GM18505 (cell line): ENCODE measurements around the gene KCNG2.

ENCODE experiments used
- ATAC-seq: cut with Tn5 transposase; IDR thresholded peaks from one replicate; pipeline ENCODE4 v1.9.1; 2021; ENCODE audit not compliant: unreplicated experiment
- POLR2A ChIP-seq: IDR thresholded peaks from 4 replicates; pipeline ENCODE4 v1.6.1; 2011; ENCODE audit warnings: borderline replicate concordance; ENCODE audit not compliant: insufficient read depth, insufficient read length; ENCODE audit errors: extremely low read depth

The KCNG2 gene

DNA sequence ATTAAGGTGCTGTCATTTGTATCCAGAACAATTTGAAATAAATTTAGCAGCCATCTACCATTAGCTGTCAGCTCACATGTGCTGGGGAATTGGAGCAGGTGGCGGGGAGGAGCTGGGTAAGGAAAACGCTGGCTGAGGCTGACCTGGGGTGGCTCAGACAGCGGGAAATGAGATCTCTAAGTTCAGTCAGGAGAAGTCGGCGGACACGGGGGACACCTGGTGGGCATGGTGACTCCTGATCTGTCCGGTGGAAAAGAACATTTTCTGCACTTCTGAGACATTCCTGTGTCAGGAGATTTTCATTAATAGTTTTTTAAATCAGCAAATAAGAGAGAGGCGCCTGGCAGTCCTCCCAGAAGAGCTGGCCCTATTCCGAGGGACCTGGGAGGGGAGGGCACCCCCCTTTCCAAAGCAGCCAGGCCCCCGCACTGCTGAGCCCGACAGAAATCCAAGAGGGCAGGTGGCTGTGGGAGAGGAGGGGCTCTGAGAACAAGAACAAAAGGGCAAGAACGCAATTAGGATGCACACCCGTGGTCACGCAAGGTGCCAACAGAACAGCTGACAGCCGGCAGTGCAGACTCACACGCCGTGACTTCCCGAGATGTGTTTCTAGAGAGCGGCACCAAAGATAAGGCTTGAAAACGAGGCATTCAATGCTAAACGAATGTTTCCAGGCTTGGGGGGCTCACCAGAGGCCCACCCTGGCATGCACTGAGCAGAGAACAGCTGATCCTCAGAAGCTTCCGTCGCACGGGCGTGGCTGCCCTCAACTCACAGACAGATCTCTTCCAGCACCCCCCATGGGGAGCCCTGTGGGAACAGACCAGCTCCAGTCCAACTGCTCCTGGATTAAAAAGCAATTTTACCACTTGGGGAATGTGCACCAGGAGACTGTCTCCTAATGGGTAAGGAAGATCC lies 127.3 kb downstream of the KCNG2 start:
- no peak for ATAC-seq
- TF ChIP-seq POLR2A, result no peak

- ATAC-seq, result no peak
- no peak for TF ChIP-seq POLR2A
Measured at GRCh38 chr18:79926306-79926705, 128.6 kb downstream of the KCNG2 start.

DNA sequence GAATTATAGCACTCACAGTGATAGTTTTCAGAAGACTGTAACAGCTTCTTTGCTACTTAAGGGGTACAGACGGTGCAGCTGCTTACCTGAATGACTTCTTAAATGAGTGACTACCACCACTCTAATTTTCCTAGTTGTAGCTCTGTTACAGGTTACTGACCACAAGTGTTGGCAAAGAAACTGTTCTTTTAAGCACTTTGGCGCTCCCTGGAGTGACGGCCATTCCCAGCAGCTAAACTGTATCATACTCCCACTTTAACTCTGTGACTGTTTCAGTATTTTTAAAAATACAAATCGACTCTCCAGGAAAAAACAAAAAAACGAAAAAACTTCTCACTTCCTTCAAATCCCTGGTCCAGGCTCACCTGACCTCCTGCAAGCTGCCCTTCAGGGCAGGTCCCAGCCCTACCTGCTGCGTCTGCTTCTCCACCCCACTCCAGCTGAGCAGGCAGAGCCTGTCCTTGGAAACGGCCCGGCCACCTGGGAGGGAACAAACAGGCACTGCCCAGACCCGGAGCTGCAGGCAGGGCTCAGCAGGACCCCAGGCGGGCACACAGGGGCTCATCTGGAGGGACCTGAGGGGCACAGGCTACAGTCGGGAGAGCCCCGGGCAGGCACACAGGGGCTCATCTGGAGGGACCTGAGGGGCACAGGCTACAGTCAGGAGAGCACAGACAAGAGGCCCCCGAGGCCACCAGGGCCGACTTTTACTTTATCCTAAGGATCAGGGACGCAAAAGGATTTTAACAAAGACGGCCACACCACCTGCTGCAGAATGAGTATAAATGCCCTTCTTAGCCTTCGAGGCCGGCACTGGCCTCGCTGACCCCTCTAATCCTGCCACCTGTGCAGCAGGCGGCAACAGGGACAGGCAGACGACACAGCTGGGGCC lies 129.2 kb downstream of the KCNG2 start:
- no peak for ATAC-seq

DNA sequence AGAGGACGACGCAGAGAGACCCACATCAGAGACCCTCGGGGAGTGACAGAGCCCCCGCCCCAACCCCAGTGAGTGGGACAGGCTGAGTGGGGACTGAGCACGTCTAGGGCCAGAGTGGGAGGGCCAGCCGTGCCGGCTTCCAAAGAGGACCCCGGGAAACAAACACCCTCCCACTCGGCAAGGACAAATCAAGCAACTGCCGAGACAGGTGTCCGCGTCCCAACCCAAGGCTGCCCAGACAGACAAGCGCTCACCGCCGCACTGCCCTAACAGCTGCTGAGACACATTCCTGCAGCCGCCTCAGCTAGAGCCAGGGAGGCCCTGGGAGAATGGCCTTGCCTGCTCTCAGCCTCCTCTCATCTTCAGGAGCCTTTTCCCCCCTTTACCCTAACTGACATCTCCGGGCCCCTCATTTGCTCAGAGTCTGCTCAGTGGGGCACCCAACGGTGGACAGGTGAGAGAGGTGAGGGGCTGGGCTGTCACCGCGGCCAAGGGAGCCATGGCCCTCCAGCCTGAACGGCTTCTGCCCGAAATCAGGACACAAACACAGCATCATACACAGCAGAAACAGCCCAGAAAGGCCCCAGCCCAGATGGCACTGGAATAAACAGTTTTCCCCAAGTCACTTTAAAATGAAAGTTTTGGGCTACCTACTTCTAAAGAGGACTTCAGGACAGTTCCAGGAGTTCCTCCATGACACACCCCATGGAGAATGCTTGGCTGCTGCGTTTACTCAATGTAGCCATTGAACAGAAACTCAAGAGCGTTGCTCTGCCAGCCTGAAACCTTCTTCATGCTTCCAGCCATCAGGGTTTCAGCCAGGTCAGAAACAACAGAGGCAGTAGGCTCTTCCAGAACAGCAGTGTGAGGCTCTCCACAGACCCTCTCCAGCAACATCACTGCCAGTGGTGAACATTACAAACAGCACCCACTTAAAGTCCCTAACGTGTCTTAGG lies 130.1 kb downstream of the KCNG2 start:
- ATAC-seq, result no peak
- no peak for TF ChIP-seq POLR2A

More for the DNA sequence above, 129.2 kb downstream of the KCNG2 start:
- no peak for TF ChIP-seq POLR2A

DNA sequence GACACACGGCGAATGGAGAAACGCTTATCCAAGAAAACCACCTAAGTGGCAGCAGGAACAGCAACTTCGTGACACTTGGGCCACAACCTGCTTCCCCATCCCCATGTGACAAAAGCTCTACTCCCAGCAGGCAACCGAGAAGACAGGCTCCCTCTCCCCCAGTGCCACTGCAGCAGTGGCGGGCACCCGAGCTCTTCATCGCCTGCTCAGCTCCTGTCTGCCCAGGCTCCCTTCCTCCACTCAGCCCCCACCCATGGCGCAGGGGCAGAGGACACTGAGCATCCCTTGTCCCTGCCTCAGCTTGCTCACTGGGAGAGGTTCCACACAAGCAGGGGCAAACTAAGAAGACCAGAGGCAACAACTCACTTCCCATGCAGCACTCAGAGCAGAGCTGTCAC lies 130.8 kb downstream of the KCNG2 start:
- no peak for ATAC-seq
- TF ChIP-seq POLR2A, result no peak

DNA sequence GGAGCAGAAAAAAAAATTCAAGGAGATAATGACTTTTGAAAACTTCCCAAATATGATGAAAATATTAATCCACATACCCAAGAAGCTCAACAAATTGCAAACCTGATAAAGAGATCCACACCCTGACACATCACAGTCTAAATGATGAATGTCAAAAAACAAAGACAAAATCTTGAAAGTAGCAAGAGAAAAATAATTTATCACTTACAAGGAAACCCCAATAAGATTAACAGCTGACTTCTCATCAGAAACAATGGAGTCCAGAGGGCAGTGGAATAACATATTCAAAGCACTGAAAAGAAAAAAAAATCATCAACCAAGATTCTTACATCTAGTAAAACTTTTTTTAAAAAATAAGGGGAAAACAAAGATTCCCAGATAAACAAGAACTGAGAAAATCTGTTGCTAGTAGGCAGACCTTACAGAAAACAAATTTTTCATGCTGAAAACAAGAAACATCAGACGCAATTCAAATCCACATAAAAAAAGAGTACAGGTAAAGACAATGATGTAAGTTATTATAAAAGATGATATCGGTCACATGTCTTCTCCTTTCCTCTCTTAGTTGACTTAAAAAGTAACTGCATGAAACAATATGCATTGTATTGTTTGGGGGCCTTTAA lies 132.4 kb downstream of the KCNG2 start:
- no peak for ATAC-seq
- no peak for TF ChIP-seq POLR2A

GRCh38 chr18:79931475-79931874 lies 133.7 kb downstream of the KCNG2 start:
- no peak for ATAC-seq
- TF ChIP-seq POLR2A, result no peak

GRCh38 chr18:79932907-79933306 lies 135.2 kb downstream of the KCNG2 start:
- ATAC-seq, result no peak
- no peak for TF ChIP-seq POLR2A

- TF ChIP-seq POLR2A, result no peak
- ATAC-seq, result no peak
Measured at GRCh38 chr18:79933765-79934164, 136.0 kb downstream of the KCNG2 start.

GRCh38 chr18:79934311-79935097 lies 136.8 kb downstream of the KCNG2 start:
- ATAC-seq, result no peak
- no peak for TF ChIP-seq POLR2A

DNA sequence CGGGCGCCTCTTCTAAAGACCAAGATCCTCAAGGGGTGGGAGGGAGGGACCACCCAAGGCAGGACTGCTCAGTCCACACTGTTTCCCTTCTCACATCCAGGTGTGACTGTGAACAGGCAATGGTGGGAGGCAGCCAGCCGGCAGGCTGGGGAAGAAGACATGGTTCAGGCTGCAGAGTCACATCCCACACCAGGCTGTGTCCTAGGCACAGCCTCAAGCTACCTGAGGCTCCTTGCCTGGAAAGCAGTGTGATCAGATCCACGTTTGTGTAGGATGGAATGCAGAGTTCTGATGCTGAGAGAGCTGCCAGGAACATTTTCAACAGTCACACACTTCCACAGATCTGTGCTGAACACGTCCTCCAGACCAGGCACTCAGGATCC lies 137.4 kb downstream of the KCNG2 start:
- ATAC-seq, result no peak
- TF ChIP-seq POLR2A, result no peak
